ENCODE results near the gene ZFP36L1. TPM values are rescaled to one million over a fixed set of nuclear protein-coding genes. Genes with fewer than 3 reads are reported as not detected.

The ZFP36L1 gene
- total and polyA plus RNA-seq, 2 of the 13 experiments (the other 11 are each of a cell fraction or from before 2014, with no cell fraction given) = 7.4 to 10.2 TPM

DNA sequence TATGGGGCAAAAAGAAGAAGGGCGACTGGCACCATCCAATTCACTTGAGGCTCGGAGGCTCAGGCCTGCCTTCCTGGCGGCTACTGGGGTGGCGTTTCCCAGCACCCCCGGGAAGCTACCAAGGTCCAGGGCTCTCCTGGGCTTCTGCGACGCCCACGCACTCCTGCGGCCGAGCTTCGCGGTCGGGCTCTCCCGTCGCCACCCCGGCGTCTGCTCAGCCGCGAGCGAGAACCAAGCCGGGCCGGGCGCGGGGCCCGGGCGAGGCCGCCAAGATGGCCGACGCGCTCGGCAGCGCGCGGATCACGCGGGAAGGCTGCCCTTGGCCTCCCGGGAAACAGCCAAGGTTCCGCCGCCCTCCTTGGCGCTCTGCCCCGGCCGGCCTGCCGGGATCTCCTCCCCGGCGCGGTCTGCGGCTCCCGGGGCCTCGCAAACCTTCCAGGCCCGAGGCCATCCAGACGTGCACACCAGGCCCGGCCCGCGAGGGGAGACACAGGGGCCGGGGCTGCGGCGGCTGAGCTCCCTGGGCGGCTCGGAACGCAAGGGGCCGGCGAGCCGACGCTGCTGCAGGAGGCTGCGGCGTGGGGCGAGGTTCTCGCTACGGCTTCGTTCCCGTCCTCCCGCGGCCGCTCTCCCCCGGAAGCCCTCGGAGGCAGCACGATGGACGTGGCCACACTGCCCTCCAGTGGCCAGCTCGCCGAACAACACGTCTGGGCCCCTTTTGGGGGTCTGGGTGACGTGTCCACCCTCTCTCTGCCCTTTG lies 23.5 kb upstream of the ZFP36L1 start (continued):
- TF ChIP-seq KLF15 (CRISPR knock-in tag; IDR thresholded peaks at IDR 0.05; ENCODE audit: borderline replicate concordance) (no peak), ZMYM2 (CRISPR knock-in tag; IDR thresholded peaks at IDR 0.05) (no peak), MXI1 (IDR thresholded peaks at IDR 0.05; ENCODE audit: borderline replicate concordance, low read depth, low read length) (no peak), NFRKB (IDR thresholded peaks at IDR 0.05) (no peak), LBX2 (CRISPR knock-in tag; IDR thresholded peaks at IDR 0.05; ENCODE audit: borderline replicate concordance) (0 out of 2 replicates have a peak, but pooled peaks have one; percentile 31), ZNF572 (CRISPR knock-in tag; IDR thresholded peaks at IDR 0.05) (no peak), FOXC1 (CRISPR knock-in tag; IDR thresholded peaks at IDR 0.05; ENCODE audit: borderline replicate concordance) (no peak; the same call in 1 of the 2 replicates), ZNF784 (CRISPR knock-in tag; IDR thresholded peaks at IDR 0.05; ENCODE audit: borderline replicate concordance) (peak; percentile 48; the same call in 1 of the 2 replicates), CAMTA2 (CRISPR knock-in tag; IDR thresholded peaks at IDR 0.05; ENCODE audit: borderline replicate concordance) (no peak), TARDBP (CRISPR knock-in tag; IDR thresholded peaks at IDR 0.05) (peak; percentile 82), ZBTB7B (CRISPR knock-in tag; IDR thresholded peaks at IDR 0.05) (peak; percentile 85), SRY (CRISPR knock-in tag; IDR thresholded peaks at IDR 0.05) (no peak; the same call in 1 of the 2 replicates), RELA (CRISPR knock-in tag; IDR thresholded peaks at IDR 0.05) (no peak; the same call in 1 of the 2 replicates), ZNF205 (CRISPR knock-in tag; IDR thresholded peaks at IDR 0.05) (peak; percentile 88), ZNF329 (CRISPR knock-in tag; IDR thresholded peaks at IDR 0.05; ENCODE audit: low read depth) (peak; percentile 63; the same call in 1 of the 2 replicates), ZSCAN20 (CRISPR knock-in tag; IDR thresholded peaks at IDR 0.05; ENCODE audit: borderline replicate concordance) (no peak), YEATS4 (CRISPR knock-in tag; IDR thresholded peaks at IDR 0.05; ENCODE audit: borderline replicate concordance) (peak; percentile 64; the same call in 1 of the 2 replicates), SALL1 (CRISPR knock-in tag; IDR thresholded peaks at IDR 0.05) (peak; percentile 85), ZNF451 (CRISPR knock-in tag; IDR thresholded peaks at IDR 0.05) (0 out of 2 replicates have a peak, but pooled peaks have one; percentile 82), ZBTB1 (CRISPR knock-in tag; IDR thresholded peaks at IDR 0.05; ENCODE audit: borderline replicate concordance) (no peak), ZFYVE20 (CRISPR knock-in tag; IDR thresholded peaks at IDR 0.05; ENCODE audit: borderline replicate concordance, low read depth) (no peak), GRHL1 (CRISPR knock-in tag; conservative IDR thresholded peaks at IDR 0.05) (no peak), JUNB (CRISPR knock-in tag; IDR thresholded peaks at IDR 0.05; ENCODE audit: borderline replicate concordance) (no peak)
- TF ChIP-seq, protein P1, sequence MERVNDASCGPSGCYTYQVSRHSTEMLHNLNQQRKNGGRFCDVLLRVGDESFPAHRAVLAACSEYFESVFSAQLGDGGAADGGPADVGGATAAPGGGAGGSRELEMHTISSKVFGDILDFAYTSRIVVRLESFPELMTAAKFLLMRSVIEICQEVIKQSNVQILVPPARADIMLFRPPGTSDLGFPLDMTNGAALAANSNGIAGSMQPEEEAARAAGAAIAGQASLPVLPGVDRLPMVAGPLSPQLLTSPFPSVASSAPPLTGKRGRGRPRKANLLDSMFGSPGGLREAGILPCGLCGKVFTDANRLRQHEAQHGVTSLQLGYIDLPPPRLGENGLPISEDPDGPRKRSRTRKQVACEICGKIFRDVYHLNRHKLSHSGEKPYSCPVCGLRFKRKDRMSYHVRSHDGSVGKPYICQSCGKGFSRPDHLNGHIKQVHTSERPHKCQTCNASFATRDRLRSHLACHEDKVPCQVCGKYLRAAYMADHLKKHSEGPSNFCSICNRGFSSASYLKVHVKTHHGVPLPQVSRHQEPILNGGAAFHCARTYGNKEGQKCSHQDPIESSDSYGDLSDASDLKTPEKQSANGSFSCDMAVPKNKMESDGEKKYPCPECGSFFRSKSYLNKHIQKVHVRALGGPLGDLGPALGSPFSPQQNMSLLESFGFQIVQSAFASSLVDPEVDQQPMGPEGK (CRISPR knock-in tag; IDR thresholded peaks at IDR 0.05) = peak; percentile 80

Measured in HepG2 (cell line).